Measurements from ENCODE around the gene AQP2. TPM values are rescaled to one million over a fixed set of nuclear protein-coding genes. Genes with fewer than 3 reads are reported as not detected.

The AQP2 gene
- total RNA-seq, 4 donors from 2014 or later = not detected

GRCh38 chr12:49907352-49907751 is 43.2 kb upstream of the AQP2 start:
- intact Hi-C loops (cut with DNase I; ENCODE audit: low total_unique reads) (no loop called here), in situ Hi-C loops (cut with MboI; ENCODE audit: low sequenced_read_pairs in 4 of 4) (no loop called here)
- Histone ChIP-seq H3K4me3 (no peak overlapping the region), H3K9me3 (no peaks in the 10 kb centered on the region), H3K27me3 (peaks cover 17 to 21% (median 18%) of the 10 kb centered on the region in 3 donors), H3K4me1 (no peaks in the 10 kb centered on the region), H3K27ac (no peak overlapping the region), H3K36me3 (no peaks in the 10 kb centered on the region)
- no peak for DNase-seq
- TF ChIP-seq POLR2A (IDR thresholded peaks at IDR 0.05) = no peak
- TF ChIP-seq CTCF (IDR thresholded peaks at IDR 0.05 in 4 of 5, conservative IDR thresholded peaks at IDR 0.05 in 1 of 5) = no peak
- ATAC-seq = no peak

GRCh38 chr12:49909356-49909755 is 41.2 kb upstream of the AQP2 start:
- no peak for TF ChIP-seq CTCF (IDR thresholded peaks at IDR 0.05 in 4 of 5, conservative IDR thresholded peaks at IDR 0.05 in 1 of 5)
- TF ChIP-seq POLR2A (IDR thresholded peaks at IDR 0.05) = no peak

GRCh38 chr12:49909826-49910225 is 40.7 kb upstream of the AQP2 start:
- in situ Hi-C loops (cut with MboI; ENCODE audit: low sequenced_read_pairs in 4 of 4) = no loop called here
- ATAC-seq (no peak), DNase-seq (no peak)
- Histone ChIP-seq H3K27ac (no peak overlapping the region), H3K4me3 (no peak overlapping the region), H3K4me1 (no peaks in the 10 kb centered on the region), H3K9me3 (no peaks in the 10 kb centered on the region), H3K36me3 (no peaks in the 10 kb centered on the region), H3K27me3 (peaks cover under 1 to 11% (median under 1%) of the 10 kb centered on the region in 3 donors)
- TF ChIP-seq POLR2A (IDR thresholded peaks at IDR 0.05) (no peak), CTCF (IDR thresholded peaks at IDR 0.05 in 4 of 5, conservative IDR thresholded peaks at IDR 0.05 in 1 of 5) (no peak)
- intact Hi-C loops (cut with DNase I; ENCODE audit: low total_unique reads) = no loop called here

More at GRCh38 chr12:49909356-49909755, 41.2 kb upstream of the AQP2 start:
- no peaks in the 10 kb centered on the region for H3K4me1 ChIP-seq
- DNase-seq (no peak), ATAC-seq (no peak)
- H3K36me3 ChIP-seq = no peaks in the 10 kb centered on the region
- peaks cover 4 to 14% (median 5%) of the 10 kb centered on the region in 3 donors for H3K27me3 ChIP-seq
- H3K27ac ChIP-seq = no peak overlapping the region
- in situ Hi-C loops (cut with MboI; ENCODE audit: low sequenced_read_pairs in 4 of 4) (no loop called here), intact Hi-C loops (cut with DNase I; ENCODE audit: low total_unique reads) (no loop called here)
- no peaks in the 10 kb centered on the region for H3K9me3 ChIP-seq
- no peak overlapping the region for H3K4me3 ChIP-seq

- no peak for TF ChIP-seq CTCF (IDR thresholded peaks at IDR 0.05 in 4 of 5, conservative IDR thresholded peaks at IDR 0.05 in 1 of 5)
- TF ChIP-seq POLR2A (IDR thresholded peaks at IDR 0.05) = no peak
- no peak for DNase-seq
- no peaks in the 10 kb centered on the region for H3K9me3 ChIP-seq
- H3K27ac ChIP-seq = no peak overlapping the region
- H3K4me3 ChIP-seq = no peak overlapping the region
- ATAC-seq = no peak
- H3K36me3 ChIP-seq = no peaks in the 10 kb centered on the region
- H3K4me1 ChIP-seq = no peaks in the 10 kb centered on the region
- in situ Hi-C loops (cut with MboI; ENCODE audit: low sequenced_read_pairs in 4 of 4) (no loop called here), intact Hi-C loops (cut with DNase I; ENCODE audit: low total_unique reads) (no loop called here)
- H3K27me3 ChIP-seq = peaks cover 0 to 9% (median 0%) of the 10 kb centered on the region in 3 donors
Measured at GRCh38 chr12:49910331-49911212, 40.0 kb upstream of the AQP2 start.
